Tibial nerve (tissue), 4 donors: ENCODE data around the gene RAB11FIP4. TPM values are rescaled to one million over a fixed set of nuclear protein-coding genes. Genes with fewer than 3 reads are reported as not detected.

Experiments used
- DNase-seq, 2 donors: peaks; one replicate each; pipeline ENCODE4 v3.0.0-alpha.2; 2019; ENCODE audit warnings: low spot score in 2 of 2
- H3K27ac ChIP-seq, 4 donors: fragments of 200-600 bp; sonication (generic) in 3 of 4; one replicate each; pipeline ENCODE4 v1.5.1; 2017 to 2019; ENCODE audit warnings: mild to moderate bottlenecking in 1 of 4
- H3K27me3 ChIP-seq, 2 donors: fragments of 200-600 bp; sonication (generic) in 1 of 2; one replicate each; pipeline versions ENCODE4 v1.5.1 to v1.6.0; 2017 to 2019
- H3K36me3 ChIP-seq, 3 donors: fragments of 200-600 bp; sonication (generic); one replicate each; pipeline ENCODE4 v1.5.1; 2018 to 2019
- H3K4me1 ChIP-seq, 4 donors: fragments of 200-600 bp; sonication (generic) in 3 of 4; one replicate each; pipeline ENCODE4 v1.5.1; 2017 to 2019
- H3K4me3 ChIP-seq, 4 donors: fragments of 200-600 bp; sonication (generic) in 3 of 4; one replicate each; pipeline ENCODE4 v1.5.1; 2017 to 2019; ENCODE audit warnings: mild to moderate bottlenecking in 1 of 4, moderate library complexity in 1 of 4
- H3K9me3 ChIP-seq, 4 donors: fragments of 200-600 bp; sonication (generic) in 3 of 4; one replicate each; pipeline ENCODE4 v1.5.1; 2017 to 2019
- EP300 ChIP-seq, 2 donors: sonication (generic); formaldehyde crosslinking; IDR thresholded peaks; one replicate each; pipeline ENCODE4 v1.6.1; 2017; ENCODE audit warnings: antibody characterized with exemption in 2 of 2, mild to moderate bottlenecking in 1 of 2
- POLR2A ChIP-seq, 2 donors: fragments of 450-650 bp; IDR thresholded peaks; one replicate each; pipeline ENCODE4 v1.6.1; 2017; ENCODE audit warnings: antibody characterized with exemption in 2 of 2, mild to moderate bottlenecking in 2 of 2, moderate library complexity in 2 of 2
- WGBS, 2 donors: methylation state at CpG; one replicate each; pipeline ENCODE4 v1.1.5; 2018; 5-methylcytosine and 5-hydroxymethylcytosine counted together
- total RNA-seq, 4 donors: library from RNA; depleted of rRNA; stranded (reverse); fragments of >200 nt; gene quantifications; one replicate each; pipeline ENCODE4 v1.1.0, GENCODE V29; 2016
- TF ChIP-seq, protein P1 (sequence below), 5 experiments: fragments of 200-600 bp in 3 of 5; fragments of 450-650 bp in 2 of 5; sonication (generic) in 3 of 5; IDR thresholded peaks; one replicate each; pipeline ENCODE4 v1.5.1; 2016 to 2019; ENCODE audit warnings: antibody characterized with exemption in 5 of 5, mild to moderate bottlenecking in 3 of 5, moderate library complexity in 2 of 5

The RAB11FIP4 gene
- total RNA-seq, 4 donors from 2014 or later: 2.7 to 6.9 (median 4.1) TPM

- TF ChIP-seq, protein P1, sequence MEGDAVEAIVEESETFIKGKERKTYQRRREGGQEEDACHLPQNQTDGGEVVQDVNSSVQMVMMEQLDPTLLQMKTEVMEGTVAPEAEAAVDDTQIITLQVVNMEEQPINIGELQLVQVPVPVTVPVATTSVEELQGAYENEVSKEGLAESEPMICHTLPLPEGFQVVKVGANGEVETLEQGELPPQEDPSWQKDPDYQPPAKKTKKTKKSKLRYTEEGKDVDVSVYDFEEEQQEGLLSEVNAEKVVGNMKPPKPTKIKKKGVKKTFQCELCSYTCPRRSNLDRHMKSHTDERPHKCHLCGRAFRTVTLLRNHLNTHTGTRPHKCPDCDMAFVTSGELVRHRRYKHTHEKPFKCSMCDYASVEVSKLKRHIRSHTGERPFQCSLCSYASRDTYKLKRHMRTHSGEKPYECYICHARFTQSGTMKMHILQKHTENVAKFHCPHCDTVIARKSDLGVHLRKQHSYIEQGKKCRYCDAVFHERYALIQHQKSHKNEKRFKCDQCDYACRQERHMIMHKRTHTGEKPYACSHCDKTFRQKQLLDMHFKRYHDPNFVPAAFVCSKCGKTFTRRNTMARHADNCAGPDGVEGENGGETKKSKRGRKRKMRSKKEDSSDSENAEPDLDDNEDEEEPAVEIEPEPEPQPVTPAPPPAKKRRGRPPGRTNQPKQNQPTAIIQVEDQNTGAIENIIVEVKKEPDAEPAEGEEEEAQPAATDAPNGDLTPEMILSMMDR (IDR thresholded peaks at IDR 0.05): no peak
- TF ChIP-seq EP300 (IDR thresholded peaks at IDR 0.05) (no peak), POLR2A (IDR thresholded peaks at IDR 0.05) (no peak)
- no peak overlapping the region for H3K27ac ChIP-seq
- H3K4me1 ChIP-seq: peaks cover 0 to 22% (median 11%) of the 10 kb centered on the region in 4 donors
- peaks cover 0 to 48% of the 10 kb centered on the region in 2 donors for H3K27me3 ChIP-seq
- WGBS, 2 donors: 13 to 24% methylated on average over 38 to 52 of the region's 56 CpGs
- H3K36me3 ChIP-seq: no peaks in the 10 kb centered on the region
- no peak for DNase-seq
- no peaks in the 10 kb centered on the region for H3K9me3 ChIP-seq
- peak overlapping the region; percentile 22 to 57 (median 31) for H3K4me3 ChIP-seq
Measured at GRCh38 chr17:31390748-31391495, 553 bp upstream of the RAB11FIP4 start.

GRCh38 chr17:31392002-31392855 lies 754 bp downstream of the RAB11FIP4 start:
- H3K9me3 ChIP-seq: no peaks in the 10 kb centered on the region
- H3K27ac ChIP-seq: no peak overlapping the region
- H3K27me3 ChIP-seq: peaks cover 0 to 49% of the 10 kb centered on the region in 2 donors
- no peak for DNase-seq
- TF ChIP-seq EP300 (IDR thresholded peaks at IDR 0.05): no peak
- TF ChIP-seq, protein P1 (IDR thresholded peaks at IDR 0.05): no peak
- TF ChIP-seq POLR2A (IDR thresholded peaks at IDR 0.05): no peak
- 23 to 54% methylated on average over 14 to 45 of the region's 52 CpGs for WGBS, 2 donors
- peaks cover 0 to 22% (median 11%) of the 10 kb centered on the region in 4 donors for H3K4me1 ChIP-seq
- no peaks in the 10 kb centered on the region for H3K36me3 ChIP-seq
- H3K4me3 ChIP-seq: peak overlapping the region; percentile 20 to 57 (median 28)

DNA sequence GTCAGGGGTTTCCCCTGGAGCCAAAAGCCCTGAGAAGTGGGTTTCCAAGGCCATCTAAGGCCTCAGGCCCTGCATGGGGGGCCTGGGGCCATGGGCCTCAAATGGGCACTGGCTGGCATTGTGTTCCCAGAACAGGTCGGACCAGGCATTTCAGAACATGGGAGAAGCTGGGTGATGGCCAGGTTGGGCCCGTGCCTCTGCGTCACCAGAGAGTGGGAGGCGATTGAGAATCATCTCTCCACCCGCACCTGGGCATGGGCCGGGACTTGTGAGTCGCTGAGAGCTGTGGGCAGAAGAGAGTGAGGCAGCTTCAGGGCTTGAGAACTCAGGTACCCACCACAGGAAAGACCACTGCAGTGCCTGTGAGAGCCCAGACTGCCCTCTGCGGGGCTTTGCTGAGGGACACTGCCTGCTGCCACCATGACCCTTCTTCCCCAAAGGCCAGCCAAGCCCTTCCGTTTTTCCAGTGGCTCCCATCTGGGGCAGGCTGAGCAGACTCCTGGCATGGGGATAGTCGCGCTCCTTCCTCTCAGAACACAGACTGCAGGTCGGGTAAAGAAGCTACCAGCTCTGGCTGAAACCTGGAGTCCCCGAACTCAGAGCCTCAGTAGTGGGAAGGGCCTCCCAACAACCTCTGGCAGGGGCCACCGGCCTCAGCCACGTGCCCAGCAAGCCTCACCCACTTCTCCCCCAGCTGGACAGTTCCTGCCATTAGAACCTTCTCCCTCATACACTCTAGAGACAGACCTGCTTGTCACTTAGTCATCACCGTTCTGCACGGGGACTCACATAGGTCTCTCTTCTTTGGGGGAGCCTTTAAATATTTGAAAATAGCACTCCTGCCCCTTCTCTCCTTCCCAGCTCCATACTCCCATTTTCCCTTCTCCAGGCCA lies 1.6 kb downstream of the RAB11FIP4 start:
- no peak for TF ChIP-seq EP300 (IDR thresholded peaks at IDR 0.05)
- no peak for TF ChIP-seq POLR2A (IDR thresholded peaks at IDR 0.05)
- TF ChIP-seq, protein P1 (IDR thresholded peaks at IDR 0.05): no peak
- Histone ChIP-seq H3K9me3 (no peaks in the 10 kb centered on the region), H3K4me3 (no peak overlapping the region), H3K4me1 (peaks cover 0 to 22% (median 11%) of the 10 kb centered on the region in 4 donors), H3K36me3 (no peaks in the 10 kb centered on the region), H3K27me3 (peaks cover 0 to 49% of the 10 kb centered on the region in 2 donors), H3K27ac (no peak overlapping the region)
- DNase-seq: no peak
- WGBS, 2 donors: 78 to 80% methylated on average over 15 to 17 of the region's 17 CpGs

- Histone ChIP-seq H3K27me3 (peaks cover 0 to 49% of the 10 kb centered on the region in 2 donors), H3K27ac (no peak overlapping the region), H3K9me3 (no peaks in the 10 kb centered on the region), H3K4me1 (peaks cover 0 to 22% (median 11%) of the 10 kb centered on the region in 4 donors), H3K4me3 (no peak overlapping the region), H3K36me3 (no peaks in the 10 kb centered on the region)
- TF ChIP-seq POLR2A (IDR thresholded peaks at IDR 0.05): no peak
- TF ChIP-seq, protein P1 (IDR thresholded peaks at IDR 0.05): no peak
- TF ChIP-seq EP300 (IDR thresholded peaks at IDR 0.05): no peak
- 84 to 89% methylated on average over 7 of the region's 7 CpGs for WGBS, 2 donors
- no peak for DNase-seq
Measured at GRCh38 chr17:31393749-31394146, 2.3 kb downstream of the RAB11FIP4 start.
